Measurements from ENCODE around the gene PNLDC1.
"Not testable (repeated sequence)": the region's sequence is repeated elsewhere in the genome, so short reads cannot be mapped to it uniquely, and the experiment has no call there.

The PNLDC1 gene

DNA sequence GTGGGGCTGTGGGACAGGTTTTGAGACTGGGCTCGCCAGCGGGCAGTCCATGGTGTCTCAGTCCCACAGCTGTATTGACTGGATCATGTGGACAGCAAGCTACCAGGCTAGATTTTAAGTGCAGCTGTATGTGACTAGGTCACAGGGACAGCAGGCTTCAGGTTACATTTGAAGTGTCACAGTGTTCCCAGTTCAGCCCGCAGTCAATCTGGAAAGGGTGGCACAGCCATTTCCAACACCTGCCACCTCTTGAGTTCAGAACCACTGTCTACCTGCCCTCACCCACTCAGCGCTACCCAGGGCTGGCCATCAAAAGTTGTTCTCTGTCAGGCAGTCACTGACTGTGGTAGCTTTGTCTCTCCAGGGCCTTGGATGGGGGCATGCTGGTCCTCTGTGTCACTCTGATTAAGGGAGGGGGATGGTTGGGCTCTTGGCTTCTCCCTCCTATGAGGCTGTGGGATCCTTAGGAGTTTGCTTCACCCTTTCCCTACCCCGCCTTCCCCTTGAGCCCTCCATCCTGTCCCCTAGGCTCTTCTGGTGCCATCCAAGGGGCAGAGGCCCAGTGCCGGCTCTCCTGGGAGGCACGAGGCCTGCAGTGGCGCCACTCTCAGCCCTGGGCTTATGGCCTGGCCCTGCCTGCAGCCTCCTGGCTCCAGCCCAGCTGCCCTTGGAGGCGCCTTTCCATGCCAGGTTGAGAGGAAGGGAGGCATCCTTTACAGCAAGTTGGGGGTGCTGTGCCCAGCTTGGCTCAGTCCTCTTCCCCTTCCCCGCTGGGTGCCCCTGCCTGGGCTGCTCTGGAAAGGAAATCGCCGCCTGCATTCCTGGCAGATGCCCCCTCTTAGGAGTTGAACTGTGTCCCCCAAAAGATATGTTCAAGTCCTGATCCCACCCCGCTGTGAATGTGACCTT is 44.9 kb downstream of the PNLDC1 start:
- DNase-seq, result no peak

DNA sequence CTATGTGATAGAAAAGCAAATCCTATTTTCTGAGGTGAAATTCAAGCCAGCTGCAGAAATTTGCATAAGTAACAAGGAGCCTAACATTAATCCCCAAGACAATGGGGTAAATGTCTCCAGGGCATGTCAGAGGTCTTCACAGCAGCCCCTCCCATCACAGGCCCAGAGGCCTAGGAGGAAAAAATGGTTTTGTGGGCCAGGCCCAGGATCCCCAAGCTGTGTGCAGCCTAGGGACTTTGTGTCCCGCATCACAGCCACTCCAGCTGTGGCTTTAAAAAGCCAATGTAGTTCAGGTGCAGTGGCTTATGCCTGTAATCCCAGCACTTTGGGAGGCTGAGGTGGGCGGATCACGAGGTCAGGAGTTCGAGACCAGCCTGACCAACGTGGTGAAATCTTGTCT is 48.5 kb downstream of the PNLDC1 start:
- DNase-seq, result not testable (repeated sequence)

GRCh38 chr6:159849851-159850250 is 49.8 kb downstream of the PNLDC1 start:
- not testable (repeated sequence) for DNase-seq

DNA sequence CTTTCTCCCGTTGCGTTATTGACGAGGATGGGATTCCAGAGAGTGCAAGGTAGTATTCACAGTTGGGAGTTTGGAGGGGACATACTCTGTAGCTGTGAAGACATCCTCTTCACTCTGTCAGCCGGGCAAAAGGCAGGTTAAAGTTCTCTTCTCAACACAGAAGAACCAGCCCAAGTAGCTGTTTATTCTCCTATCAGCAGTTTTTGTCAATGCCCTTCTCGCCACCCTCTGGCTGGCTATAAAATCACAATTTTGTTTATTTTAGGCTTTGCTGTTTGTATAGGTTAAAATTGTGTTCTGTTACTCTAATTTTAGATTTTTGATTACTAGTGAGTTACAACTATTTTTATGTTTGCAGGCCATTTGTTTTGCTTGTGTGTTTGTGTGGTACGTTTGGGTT is 52.8 kb downstream of the PNLDC1 start:
- peak in 1 of 58 donors; percentile 5 for DNase-seq

- DNase-seq, result no peak
These were observed 53.7 kb downstream of the PNLDC1 start for GRCh38 chr6:159853754-159854153.

GRCh38 chr6:159854959-159855358 is 54.9 kb downstream of the PNLDC1 start:
- DNase-seq, result no peak

DNA sequence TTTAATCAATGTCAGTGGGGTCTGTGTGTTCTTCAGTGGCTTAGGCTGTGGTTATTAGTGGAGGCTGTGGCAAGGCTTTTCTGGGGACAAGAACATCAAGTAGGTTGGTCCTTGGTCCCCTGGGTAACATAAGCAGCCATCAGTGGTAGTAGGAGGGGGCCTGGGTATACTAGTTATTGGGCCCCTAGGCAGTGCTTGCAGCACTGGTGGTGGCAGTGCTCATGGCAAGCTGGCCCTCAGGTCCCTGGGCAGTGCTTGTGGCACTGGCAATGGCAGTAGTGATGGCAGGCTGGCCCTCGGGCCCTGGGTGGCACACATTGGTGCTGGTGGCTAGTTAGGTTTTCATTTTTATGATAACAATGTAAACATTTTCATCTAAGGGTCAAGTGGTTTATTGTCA is 58.2 kb downstream of the PNLDC1 start:
- DNase-seq, result no peak

GRCh38 chr6:159860482-159860881 is 60.4 kb downstream of the PNLDC1 start:
- no peak for DNase-seq

- DNase-seq, result no peak
These were observed 62.0 kb downstream of the PNLDC1 start for GRCh38 chr6:159862103-159862502.

DNA sequence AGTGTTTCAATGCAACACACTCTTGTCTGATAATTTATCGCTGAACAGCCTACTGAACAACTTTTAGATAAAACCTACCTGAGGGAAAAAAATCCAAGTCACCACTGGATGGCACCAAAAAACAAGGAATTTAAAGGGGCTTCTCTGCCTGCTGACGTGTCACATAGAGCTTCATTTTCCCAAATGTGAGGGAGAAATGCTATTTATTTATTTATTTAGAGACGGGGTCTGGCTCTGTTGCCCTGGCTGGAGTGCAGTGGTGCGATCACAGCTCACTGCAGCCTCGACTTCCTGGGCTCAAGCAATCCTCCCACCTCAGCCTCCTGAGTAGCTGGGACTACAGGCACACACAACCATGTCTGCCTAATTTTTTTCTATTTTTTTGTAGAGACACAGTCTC is 63.3 kb downstream of the PNLDC1 start:
- DNase-seq, result peak in 7 of 58 donors; percentile 6 to 47 (median 24)

- no peak for DNase-seq
These were observed 65.3 kb downstream of the PNLDC1 start for GRCh38 chr6:159865226-159865920.

DNA sequence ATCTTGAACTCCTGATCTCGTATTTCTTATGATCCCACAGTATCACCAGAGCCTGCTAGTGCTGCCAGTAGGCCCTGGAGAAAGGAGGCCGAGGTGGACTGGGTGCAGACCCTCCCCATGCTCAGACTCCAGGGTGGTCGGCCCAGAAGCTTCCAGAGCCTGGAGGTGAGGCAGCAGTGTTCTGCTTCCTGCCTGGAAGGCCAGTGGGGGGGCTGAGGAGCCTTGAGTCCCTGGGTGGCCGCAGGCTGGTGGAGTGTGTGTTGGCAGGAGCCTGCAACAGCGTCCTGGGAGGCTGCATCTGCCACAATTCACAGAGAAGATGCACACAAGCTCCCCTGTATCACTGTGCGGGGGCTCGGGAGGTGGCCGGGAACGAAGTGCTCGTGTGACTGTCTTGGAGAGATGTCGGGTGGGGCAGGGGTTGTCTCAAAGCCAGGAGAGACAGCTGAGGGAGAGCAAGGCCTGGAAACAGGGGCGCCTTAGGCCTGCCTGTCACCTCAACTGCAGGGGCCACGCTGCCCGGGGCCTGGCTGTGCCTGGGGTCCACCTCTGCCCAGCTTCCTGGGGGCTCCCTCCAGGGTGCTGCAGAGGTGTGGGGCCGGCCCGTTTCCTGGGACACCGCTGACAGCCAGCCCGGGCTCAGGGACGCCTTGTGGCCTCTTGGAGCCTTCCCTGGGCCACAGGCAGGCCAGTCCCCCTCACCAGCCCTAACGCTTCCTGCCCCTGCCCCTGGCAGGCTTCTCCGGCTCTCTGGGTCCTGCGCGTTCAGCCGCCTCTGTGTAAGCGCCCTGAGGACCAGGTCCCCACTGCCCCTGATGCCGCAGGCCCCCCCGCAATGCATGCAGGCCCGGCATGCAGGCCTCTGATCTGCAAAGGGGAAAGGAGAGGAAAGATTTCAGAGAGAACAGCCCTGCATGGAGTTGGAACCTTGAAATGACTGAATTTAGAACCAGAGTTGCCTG is 66.5 kb downstream of the PNLDC1 start:
- no peak for DNase-seq

Measured in anterior cingulate cortex (tissue), 58 donors.